T-helper 2 cell treated with Interferon-gamma antibody and Interleukin-4, amounts not matched to agents 5 μg/mL and 100 μg/mL, for 36 hours (primary cell): Measurements from ENCODE around the gene SNAI3.
A peak's percentile ranks its signal among the peaks of the same experiment; 100 is the strongest.

ENCODE experiments used
- DNase-seq: peaks from one replicate; pipeline ENCODE4 v3.0.0; 2021; ENCODE audit warnings: low spot score
- H3K27ac Mint-ChIP-seq: one replicate; pipeline ENCODE4 v1.8.0; 2021; ENCODE audit warnings: mild to moderate bottlenecking, mixed read lengths
- H3K27me3 Mint-ChIP-seq: one replicate; pipeline ENCODE4 v1.8.0; 2021; ENCODE audit warnings: low read depth, mixed read lengths
- H3K36me3 Mint-ChIP-seq: one replicate; pipeline ENCODE4 v1.8.0; 2021; ENCODE audit warnings: low read depth, mixed read lengths
- H3K4me1 Mint-ChIP-seq: one replicate; pipeline ENCODE4 v1.8.0; 2021; ENCODE audit warnings: low read depth, mixed read lengths
- H3K4me3 Mint-ChIP-seq: one replicate; pipeline ENCODE4 v1.8.0; 2022; ENCODE audit warnings: mild to moderate bottlenecking, moderate library complexity, mixed read lengths
- H3K9me3 Mint-ChIP-seq: one replicate; pipeline ENCODE4 v1.8.0; 2021; ENCODE audit warnings: mixed read lengths

The SNAI3 gene

DNA sequence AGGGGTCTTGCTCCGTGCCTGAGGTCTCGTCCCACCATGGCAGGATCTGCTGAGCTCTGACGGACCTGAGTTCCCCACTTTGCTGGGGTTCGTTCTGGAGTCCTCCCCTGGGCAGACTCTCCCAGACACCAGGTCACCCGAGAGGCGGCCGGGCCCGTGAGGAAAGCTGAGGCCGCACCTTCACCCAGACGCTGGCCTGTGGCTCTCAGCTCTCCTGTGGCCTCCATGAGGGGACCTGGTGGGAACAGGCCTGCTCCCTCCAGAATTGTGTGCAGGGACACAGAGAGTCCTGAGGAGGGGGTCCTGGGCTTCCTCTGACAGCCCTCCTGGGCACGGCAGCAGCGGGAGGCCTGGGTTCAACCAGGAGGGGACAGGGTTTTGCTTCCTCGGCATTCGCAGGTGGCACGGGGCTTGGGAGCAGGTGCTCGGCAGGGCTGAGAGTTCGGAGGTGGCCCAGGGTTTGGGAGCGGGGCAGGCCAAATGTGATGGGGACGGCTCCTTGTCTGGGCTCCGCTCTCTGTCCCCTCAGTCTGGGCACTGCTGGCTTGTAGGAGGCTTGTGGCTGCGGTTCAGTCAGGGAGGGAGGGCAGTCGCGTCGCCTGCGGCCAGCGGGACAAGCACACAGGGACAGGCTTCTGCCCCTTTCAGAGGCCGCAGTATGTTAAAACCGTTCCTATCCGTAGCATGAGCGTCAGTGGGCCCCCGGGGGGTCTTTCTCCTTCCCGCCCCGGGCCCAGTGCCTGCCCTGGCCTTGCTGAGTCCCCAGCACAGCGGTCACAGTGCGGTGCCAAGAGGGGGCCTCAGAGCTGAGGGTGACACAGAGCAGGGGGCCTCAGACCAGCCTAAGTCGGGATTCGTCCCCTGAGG lies 8.1 kb upstream of the SNAI3 start:
- peaks cover 27% of the 10 kb centered on the region for H3K4me1 Mint-ChIP-seq
- H3K9me3 Mint-ChIP-seq = no peaks in the 10 kb centered on the region
- DNase-seq = no peak
- no peaks in the 10 kb centered on the region for H3K27me3 Mint-ChIP-seq
- H3K27ac Mint-ChIP-seq = peak overlapping the region; percentile 61
- no peak overlapping the region for H3K4me3 Mint-ChIP-seq
- H3K36me3 Mint-ChIP-seq = peaks cover 11% of the 10 kb centered on the region

DNA sequence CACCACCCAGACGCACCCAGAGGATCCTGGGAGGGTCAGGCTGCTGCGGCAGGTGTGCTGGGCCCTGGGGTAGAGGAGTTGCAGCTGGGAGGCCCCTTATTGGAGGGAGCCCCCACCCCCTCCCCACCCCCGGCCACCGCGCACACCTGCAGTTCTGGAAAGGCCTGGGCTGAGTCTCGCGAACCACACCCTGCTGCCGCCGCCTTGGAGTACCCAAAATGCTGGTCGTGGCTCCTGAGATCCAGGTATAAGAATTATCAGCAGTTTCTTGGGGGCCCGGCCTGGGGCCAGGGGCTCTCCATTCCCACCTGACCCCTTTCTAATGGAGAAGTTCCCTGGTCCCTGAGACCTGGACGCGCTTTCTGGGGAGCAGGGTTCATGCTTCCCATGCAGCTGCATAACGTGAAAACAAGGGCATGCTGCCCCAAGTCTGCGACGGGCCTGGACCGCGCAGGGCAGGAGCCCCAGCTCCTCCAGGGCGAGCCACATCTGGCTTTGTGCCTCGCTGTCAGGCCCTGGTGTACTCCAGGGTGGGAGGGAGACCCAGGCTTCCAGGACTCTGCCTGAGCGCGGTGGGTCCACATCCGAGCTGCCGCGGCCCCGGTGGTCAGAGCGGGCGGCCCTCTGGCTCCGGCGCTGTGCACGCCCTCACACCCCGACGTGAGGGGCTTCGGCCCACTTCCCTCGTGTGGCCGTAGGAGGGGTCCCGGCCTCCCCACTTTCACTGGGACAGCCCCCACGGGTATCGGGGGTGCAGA lies 7.3 kb upstream of the SNAI3 start:
- Mint-ChIP-seq H3K9me3 (no peaks in the 10 kb centered on the region), H3K4me1 (peaks cover 31% of the 10 kb centered on the region), H3K4me3 (no peak overlapping the region), H3K27me3 (no peaks in the 10 kb centered on the region), H3K27ac (no peak overlapping the region), H3K36me3 (peaks cover 11% of the 10 kb centered on the region)
- no peak for DNase-seq

DNA sequence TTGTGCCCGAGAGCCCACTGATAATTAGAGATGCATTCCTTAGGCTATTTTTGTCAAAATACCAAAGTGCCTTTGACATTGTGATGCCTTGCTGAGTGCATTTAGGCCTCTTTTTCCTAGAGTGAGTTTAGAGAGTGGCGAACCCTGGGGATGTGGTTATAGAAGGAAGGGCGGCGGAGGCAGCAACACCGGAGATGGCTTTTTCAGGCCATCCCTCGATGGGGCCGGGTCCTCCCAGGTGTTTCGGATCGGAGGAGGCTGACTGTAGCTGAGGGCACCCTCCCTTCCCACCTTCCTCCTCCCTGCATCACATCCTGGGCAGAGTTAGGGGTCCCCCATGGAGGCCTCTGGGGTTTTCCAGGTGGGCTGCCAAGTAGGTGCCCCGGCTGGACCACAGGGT lies 6.6 kb upstream of the SNAI3 start:
- Mint-ChIP-seq H3K4me3 (peak overlapping the region; percentile 71), H3K4me1 (peaks cover 30% of the 10 kb centered on the region), H3K9me3 (no peaks in the 10 kb centered on the region), H3K27me3 (no peaks in the 10 kb centered on the region), H3K27ac (peak overlapping the region; percentile 69), H3K36me3 (peaks cover 7% of the 10 kb centered on the region)
- no peak for DNase-seq

DNA sequence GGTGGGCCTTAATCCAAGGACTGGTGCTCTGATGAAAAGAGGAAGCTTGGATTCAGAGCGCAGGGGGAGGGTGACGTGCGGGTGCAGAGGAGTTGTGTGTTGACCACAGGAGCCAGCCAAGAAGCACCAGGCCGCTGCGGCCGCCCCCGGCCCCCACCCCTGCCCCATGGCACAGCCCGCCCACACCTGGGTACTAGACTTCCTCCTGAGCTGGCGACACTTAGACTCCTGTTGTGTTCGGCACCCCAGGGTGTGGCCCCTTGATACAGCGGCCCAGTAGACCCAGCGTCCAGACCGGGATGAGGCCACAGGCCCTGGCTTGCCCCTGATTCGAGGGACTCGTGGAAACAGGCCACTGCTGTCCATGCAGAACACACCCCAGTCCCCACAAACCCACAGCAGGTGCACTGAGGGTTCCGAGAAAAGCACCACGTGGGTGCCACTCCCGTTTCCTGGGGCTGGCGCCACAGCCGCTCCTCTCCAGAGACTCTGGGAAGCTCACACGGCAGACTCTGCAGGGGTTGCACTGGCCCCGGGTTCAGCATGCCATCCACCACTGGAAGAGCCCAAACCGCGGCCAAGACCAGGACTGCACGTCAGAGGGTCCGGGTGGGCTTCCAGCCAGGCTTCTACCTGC lies 5.7 kb upstream of the SNAI3 start:
- Mint-ChIP-seq H3K27me3 (no peaks in the 10 kb centered on the region), H3K4me3 (peak overlapping the region; percentile 71)
- DNase-seq = no peak

GRCh38 chr16:88691129-88691813 lies 5.0 kb upstream of the SNAI3 start:
- Mint-ChIP-seq H3K4me3 (peak overlapping the region; percentile 71), H3K27ac (peak overlapping the region; percentile 72), H3K36me3 (peaks cover 2% of the 10 kb centered on the region), H3K27me3 (no peaks in the 10 kb centered on the region), H3K4me1 (peaks cover 26% of the 10 kb centered on the region), H3K9me3 (no peaks in the 10 kb centered on the region)
- DNase-seq = no peak

More for the DNA sequence above, 5.7 kb upstream of the SNAI3 start:
- peak overlapping the region; percentile 78 for H3K27ac Mint-ChIP-seq
- peaks cover 2% of the 10 kb centered on the region for H3K36me3 Mint-ChIP-seq
- H3K4me1 Mint-ChIP-seq = peaks cover 26% of the 10 kb centered on the region
- H3K9me3 Mint-ChIP-seq = no peaks in the 10 kb centered on the region

DNA sequence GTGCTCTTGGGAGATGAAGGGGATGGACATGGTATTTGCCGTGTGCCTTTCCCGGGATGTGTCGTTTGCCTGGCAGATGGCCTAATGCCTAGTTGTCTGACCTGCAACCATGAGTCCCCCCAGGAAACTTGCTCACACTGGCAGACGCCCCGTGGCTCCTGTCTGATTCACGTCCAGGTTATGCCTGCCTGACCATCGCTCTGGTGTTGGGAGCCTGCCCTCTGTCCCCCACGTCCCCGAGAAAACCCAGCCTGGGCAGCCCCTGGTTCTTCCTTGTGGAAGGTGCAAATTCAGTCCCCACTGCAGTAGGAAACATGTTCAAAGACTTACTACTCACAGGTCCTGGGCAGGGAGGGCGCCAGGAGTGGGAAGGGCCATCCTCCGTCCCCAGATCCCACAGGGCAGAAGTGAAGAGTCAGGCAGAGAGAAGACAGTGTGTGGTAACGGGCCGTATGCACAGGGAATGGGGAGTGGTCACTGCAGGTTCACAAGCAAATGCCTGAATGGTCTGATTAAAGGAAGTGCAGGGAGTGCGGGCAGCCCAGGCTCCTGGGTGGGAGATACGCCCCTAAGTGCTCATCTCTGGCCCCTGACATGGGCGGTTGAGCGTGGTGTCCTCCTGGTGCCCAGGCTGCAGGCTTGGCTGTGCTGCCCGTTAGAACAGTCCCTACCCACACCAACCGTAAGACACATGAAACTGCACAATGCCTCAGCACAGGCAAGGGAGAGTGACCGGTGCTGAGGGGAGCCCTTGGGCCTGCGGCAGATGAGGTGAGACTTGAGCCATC lies 4.2 kb upstream of the SNAI3 start:
- Mint-ChIP-seq H3K4me1 (peaks cover 26% of the 10 kb centered on the region), H3K4me3 (peak overlapping the region; percentile 16), H3K36me3 (peaks cover 2% of the 10 kb centered on the region), H3K9me3 (no peaks in the 10 kb centered on the region), H3K27me3 (no peaks in the 10 kb centered on the region), H3K27ac (peak overlapping the region; percentile 72)
- no peak for DNase-seq

DNA sequence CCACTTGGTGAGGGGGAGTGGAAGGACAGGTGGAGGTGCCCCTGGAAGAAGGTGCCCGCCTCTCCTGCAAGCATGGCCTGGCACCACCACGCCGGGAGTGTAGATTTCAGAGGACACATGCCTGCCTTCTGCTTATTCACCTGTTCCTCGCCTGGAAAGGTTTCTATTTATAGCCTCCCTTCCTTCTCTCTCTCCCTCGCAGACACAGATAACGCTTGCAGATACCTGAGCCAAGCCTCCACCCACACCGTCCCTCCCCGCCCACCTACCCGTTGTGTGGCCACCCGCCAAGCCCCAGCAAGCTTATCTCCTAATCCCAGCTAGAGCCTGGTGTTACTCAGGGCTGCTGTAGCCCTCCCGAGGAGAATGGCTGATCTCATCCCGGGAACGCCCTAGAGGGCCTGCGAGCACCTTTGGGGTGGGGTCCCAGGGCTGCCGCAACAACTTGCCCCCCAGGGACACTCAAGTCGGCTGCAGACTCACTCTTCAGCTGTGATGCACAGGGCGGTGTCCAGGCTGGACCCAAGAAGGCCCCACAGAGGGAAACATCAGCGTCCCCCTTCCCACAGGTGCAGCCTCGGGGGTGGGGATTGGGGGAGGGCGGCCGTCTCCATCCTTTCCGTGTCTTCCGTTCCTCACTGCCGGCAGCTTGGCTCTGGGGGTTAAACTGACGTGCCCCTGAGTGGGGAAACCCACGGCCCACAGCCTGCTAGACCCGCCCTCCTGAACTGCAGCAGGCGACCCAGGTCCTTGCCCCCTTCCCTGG lies 1.9 kb upstream of the SNAI3 start:
- no peak for DNase-seq
- Mint-ChIP-seq H3K4me1 (peaks cover 30% of the 10 kb centered on the region), H3K27me3 (no peaks in the 10 kb centered on the region), H3K36me3 (no peaks in the 10 kb centered on the region), H3K9me3 (no peaks in the 10 kb centered on the region), H3K4me3 (no peak overlapping the region), H3K27ac (no peak overlapping the region)

DNA sequence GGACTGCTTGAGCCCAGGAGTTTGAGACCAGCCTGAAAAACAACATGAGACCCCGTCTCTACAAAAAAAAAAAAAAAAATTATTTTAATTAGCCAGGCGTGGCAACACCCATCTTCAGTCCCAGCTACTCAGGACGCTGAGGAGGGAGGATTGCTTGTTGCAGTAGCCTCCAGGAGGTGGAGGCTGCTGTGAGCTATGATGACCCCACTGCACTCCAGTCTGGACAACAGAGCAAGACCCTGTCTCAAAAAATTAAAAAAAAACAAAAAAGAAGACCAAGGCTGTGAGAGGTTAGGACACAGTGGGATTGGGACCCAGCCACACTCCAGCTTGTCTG lies 1.3 kb upstream of the SNAI3 start:
- H3K27me3 Mint-ChIP-seq = no peaks in the 10 kb centered on the region
- H3K4me3 Mint-ChIP-seq = no peak overlapping the region
- no peaks in the 10 kb centered on the region for H3K36me3 Mint-ChIP-seq
- H3K9me3 Mint-ChIP-seq = no peaks in the 10 kb centered on the region
- peaks cover 25% of the 10 kb centered on the region for H3K4me1 Mint-ChIP-seq
- no peak for DNase-seq
- H3K27ac Mint-ChIP-seq = no peak overlapping the region

GRCh38 chr16:88687254-88687576 lies 908 bp upstream of the SNAI3 start:
- peaks cover 25% of the 10 kb centered on the region for H3K4me1 Mint-ChIP-seq
- no peaks in the 10 kb centered on the region for H3K9me3 Mint-ChIP-seq
- no peak overlapping the region for H3K27ac Mint-ChIP-seq

DNA sequence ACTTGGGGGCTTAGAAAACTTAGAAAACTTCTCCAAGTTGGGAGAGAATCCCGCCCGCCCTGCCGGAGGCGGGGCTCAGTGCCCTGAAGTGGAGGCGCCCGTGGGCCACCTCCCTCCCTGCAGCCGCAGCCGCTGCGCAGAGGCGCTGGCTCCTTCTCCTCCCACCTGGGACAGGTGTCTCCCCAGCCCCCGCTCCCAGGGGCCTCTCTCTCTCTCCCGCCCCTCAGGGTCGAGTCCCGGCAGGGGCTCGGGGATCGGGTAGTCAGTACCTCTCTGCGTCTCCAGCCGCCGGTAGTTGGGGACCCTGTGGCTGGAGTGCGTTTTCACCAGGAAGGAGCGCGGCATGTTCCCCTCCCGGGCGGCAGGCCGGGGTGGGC lies 257 bp downstream of the SNAI3 start:
- H3K4me1 Mint-ChIP-seq = peaks cover 28% of the 10 kb centered on the region

More at GRCh38 chr16:88687254-88687576, 908 bp upstream of the SNAI3 start:
- Mint-ChIP-seq H3K4me3 (peak overlapping the region; percentile 27), H3K36me3 (peaks cover 1% of the 10 kb centered on the region), H3K27me3 (no peaks in the 10 kb centered on the region)
- DNase-seq = no peak

GRCh38 chr16:88685156-88686061 lies 898 bp downstream of the SNAI3 start:
- no peaks in the 10 kb centered on the region for H3K9me3 Mint-ChIP-seq
- H3K4me1 Mint-ChIP-seq = peaks cover 26% of the 10 kb centered on the region
- H3K4me3 Mint-ChIP-seq = peak overlapping the region; percentile 77
- H3K27me3 Mint-ChIP-seq = no peaks in the 10 kb centered on the region
- H3K36me3 Mint-ChIP-seq = peaks cover 7% of the 10 kb centered on the region
- DNase-seq = no peak
- no peak overlapping the region for H3K27ac Mint-ChIP-seq

More for the DNA sequence above, 257 bp downstream of the SNAI3 start:
- H3K4me3 Mint-ChIP-seq = peak overlapping the region; percentile 77
- DNase-seq = no peak
- no peaks in the 10 kb centered on the region for H3K9me3 Mint-ChIP-seq
- H3K27me3 Mint-ChIP-seq = no peaks in the 10 kb centered on the region
- H3K27ac Mint-ChIP-seq = no peak overlapping the region
- H3K36me3 Mint-ChIP-seq = peaks cover 3% of the 10 kb centered on the region

GRCh38 chr16:88684569-88685155 lies 1.6 kb downstream of the SNAI3 start:
- Mint-ChIP-seq H3K9me3 (no peaks in the 10 kb centered on the region), H3K27me3 (no peaks in the 10 kb centered on the region), H3K4me3 (peak overlapping the region; percentile 77), H3K36me3 (peaks cover 7% of the 10 kb centered on the region), H3K27ac (no peak overlapping the region), H3K4me1 (peaks cover 24% of the 10 kb centered on the region)
- no peak for DNase-seq
